Progenitor cell of endocrine pancreas (in vitro differentiated cells): ENCODE data around the gene FNDC3B. TPM values are rescaled to one million over a fixed set of nuclear protein-coding genes. Genes with fewer than 3 reads are reported as not detected.
"Not testable (repeated sequence)": the region's sequence is repeated elsewhere in the genome, so short reads cannot be mapped to it uniquely, and the experiment has no call there.

Experiments
- DNase-seq: peaks from one replicate; pipeline ENCODE4 v3.0.0; 2021; ENCODE audit warnings: low spot score; ENCODE audit not compliant: unreplicated experiment
- H3K27ac Mint-ChIP-seq: 2 replicates; pipeline ENCODE4 v1.8.0; 2021; ENCODE audit warnings: mild to moderate bottlenecking, moderate library complexity, mixed read lengths
- H3K27me3 Mint-ChIP-seq: 2 replicates; pipeline ENCODE4 v1.8.0; 2021; ENCODE audit warnings: mixed read lengths
- H3K36me3 Mint-ChIP-seq: 2 replicates; pipeline ENCODE4 v1.8.0; 2022; ENCODE audit warnings: mixed read lengths; ENCODE audit not compliant: insufficient read depth
- H3K4me1 Mint-ChIP-seq: 2 replicates; pipeline ENCODE4 v1.8.0; 2021; ENCODE audit warnings: low read depth, mixed read lengths
- H3K4me3 Mint-ChIP-seq: 2 replicates; pipeline ENCODE4 v1.8.0; 2021; ENCODE audit warnings: low read depth, mild to moderate bottlenecking, moderate library complexity, mixed read lengths
- H3K9me3 Mint-ChIP-seq: 2 replicates; pipeline ENCODE4 v1.8.0; 2021; ENCODE audit warnings: low read depth, mixed read lengths
- CTCF ChIP-seq: fragments of 200-600 bp; sonication (generic); IDR thresholded peaks from one replicate; pipeline ENCODE4 v1.5.0; 2021; ENCODE audit warnings: antibody characterized with exemption, mild to moderate bottlenecking; ENCODE audit not compliant: unreplicated experiment
- total RNA-seq: library from RNA; stranded (reverse); gene quantifications from 2 replicates; pipeline ENCODE4 v1.2.1, GENCODE V29; 2021

The FNDC3B gene
- total RNA-seq, 1 donor from 2014 or later, result 158 TPM

DNA sequence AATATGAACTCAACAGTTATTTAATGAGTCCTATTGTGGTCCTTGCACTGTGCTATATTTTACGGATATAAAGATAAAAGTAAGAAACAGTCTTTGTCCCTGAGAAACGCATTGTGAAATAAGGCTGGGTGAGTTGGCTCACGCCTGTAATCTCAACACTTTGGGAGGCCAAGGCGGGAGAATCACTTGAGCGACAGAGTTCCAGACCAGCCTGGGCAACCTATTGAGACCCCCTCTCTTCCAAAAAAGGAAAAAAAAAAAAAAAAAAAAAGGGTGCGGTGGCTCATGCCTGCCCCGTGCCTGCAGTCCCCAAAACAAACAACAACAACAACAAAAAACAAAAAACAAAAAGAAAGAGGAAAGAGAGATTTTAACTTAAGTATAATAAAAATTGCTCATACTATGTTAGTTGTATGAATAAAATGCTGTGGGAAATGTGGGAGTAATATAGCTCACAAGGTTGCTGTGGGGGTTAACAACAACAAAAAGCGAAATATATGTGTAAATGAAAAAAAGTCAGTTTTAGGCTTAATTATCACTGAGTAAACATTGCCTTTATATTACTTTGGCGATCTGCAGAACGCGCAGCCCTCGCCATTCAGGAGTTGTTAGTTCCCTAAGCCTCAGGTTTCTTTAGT, 461 bp upstream of the FNDC3B start:
- peak overlapping the region; percentile 94 for H3K4me3 Mint-ChIP-seq
- peak overlapping the region; percentile 98 for H3K27ac Mint-ChIP-seq
- peaks cover 6% of the 10 kb centered on the region for H3K36me3 Mint-ChIP-seq
- no peak for TF ChIP-seq CTCF
- peaks cover 34% of the 10 kb centered on the region for H3K4me1 Mint-ChIP-seq
- no peak for DNase-seq
- H3K9me3 Mint-ChIP-seq, result peaks cover 5% of the 10 kb centered on the region
- H3K27me3 Mint-ChIP-seq, result no peaks in the 10 kb centered on the region

DNA sequence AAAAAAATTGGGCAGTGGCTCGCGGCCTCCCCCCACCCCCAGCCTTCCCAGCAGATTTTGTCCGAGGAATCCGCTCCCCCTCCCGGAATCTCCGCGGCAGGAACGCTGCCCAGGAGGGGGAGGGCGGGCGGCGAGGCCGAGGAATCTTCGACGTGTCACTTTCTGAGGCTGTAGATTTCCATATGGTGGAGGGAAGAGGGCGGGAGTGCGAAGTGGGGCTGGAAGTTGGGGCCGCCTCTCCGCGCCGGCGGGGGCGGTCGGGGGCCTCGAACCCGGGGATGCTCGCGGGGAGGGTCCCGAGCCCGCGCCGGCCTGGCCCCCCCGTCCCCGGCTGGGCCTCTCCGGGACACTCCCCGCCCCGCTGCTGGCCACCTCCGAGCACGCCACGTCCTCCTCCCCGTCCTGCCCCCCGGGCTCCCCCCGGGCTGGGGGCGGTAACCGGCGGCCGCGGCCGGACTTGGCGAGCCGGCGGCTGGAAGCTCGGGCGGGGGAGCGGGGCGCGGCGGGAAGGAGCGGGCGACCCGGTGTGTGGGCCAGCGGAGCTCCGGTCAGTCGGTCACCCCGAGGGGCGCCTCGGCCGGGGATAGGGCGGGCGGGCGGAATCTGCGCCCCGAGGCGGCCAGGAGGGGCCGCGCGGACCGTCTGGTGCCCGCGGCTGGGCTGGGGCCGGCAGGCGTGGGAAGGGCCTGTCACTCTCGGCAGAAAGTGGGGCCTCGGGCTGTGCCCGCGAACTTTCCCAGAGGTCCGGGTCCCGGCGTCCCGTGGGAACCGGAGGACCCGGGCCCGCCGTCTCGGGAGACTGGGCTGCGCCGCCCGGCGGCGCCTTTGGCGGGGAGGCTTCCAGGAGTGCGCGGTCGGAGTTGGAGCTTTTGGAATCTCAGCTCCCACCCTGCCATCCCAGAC, 951 bp downstream of the FNDC3B start:
- peak; percentile 46 for DNase-seq
- Mint-ChIP-seq H3K36me3 (peaks cover 7% of the 10 kb centered on the region), H3K4me3 (peak overlapping the region; percentile 94), H3K27ac (peak overlapping the region; percentile 95), H3K9me3 (no peaks in the 10 kb centered on the region), H3K4me1 (peaks cover 46% of the 10 kb centered on the region), H3K27me3 (no peaks in the 10 kb centered on the region)
- peak; percentile 21 for TF ChIP-seq CTCF

DNA sequence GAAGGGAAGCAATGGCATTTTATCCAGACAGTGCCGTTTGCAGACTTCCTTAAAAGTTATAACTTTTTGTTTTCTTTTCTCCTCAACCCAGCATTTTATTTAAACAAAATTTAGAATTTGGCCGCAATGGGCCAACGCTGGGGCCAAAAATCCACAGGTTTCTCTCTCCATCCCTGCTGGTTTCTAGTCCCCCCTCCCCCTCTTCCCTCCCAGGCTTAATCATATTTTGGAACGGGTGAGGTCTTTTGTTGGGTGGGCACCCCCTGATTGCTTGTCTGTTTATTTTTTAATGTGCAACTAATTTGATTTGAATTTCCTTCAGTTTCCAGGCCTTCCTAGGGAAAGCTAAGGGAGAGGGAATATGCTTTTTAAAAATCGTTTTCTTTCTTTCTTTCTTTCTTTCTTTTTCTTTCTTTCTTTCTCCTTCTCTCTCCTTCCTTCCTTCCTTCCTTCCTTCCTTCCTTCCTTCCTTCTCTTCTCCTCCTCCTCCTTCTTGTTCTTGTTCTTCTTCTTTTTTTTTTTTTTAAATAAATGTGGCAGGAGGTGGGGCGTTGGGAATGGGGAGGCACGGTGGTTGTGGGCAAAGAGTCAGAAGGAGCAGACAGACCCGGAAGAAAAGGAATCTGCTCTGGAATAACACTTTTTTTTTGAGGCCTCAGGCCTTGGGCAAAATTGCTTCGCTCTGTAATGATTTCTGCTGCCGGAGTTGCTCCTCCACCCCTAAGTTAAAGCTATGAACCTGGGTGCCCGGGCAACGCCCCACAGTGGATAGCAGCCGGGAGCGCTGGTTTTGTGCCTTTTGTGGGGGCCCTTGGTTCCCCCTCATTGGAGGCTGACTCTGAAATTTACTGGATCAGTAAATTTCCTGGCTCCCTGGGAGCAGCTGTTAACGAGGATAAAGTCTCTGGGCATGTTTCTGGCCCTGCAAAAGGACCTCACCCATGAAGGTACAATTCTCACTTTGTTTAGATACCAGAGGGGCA, 1.9 kb downstream of the FNDC3B start:
- peak overlapping the region; percentile 95 for H3K27ac Mint-ChIP-seq
- DNase-seq, result no peak
- H3K36me3 Mint-ChIP-seq, result peaks cover 7% of the 10 kb centered on the region
- H3K4me3 Mint-ChIP-seq, result peak overlapping the region; percentile 94
- no peak for TF ChIP-seq CTCF
- H3K27me3 Mint-ChIP-seq, result no peaks in the 10 kb centered on the region
- peaks cover 50% of the 10 kb centered on the region for H3K4me1 Mint-ChIP-seq
- no peaks in the 10 kb centered on the region for H3K9me3 Mint-ChIP-seq

DNA sequence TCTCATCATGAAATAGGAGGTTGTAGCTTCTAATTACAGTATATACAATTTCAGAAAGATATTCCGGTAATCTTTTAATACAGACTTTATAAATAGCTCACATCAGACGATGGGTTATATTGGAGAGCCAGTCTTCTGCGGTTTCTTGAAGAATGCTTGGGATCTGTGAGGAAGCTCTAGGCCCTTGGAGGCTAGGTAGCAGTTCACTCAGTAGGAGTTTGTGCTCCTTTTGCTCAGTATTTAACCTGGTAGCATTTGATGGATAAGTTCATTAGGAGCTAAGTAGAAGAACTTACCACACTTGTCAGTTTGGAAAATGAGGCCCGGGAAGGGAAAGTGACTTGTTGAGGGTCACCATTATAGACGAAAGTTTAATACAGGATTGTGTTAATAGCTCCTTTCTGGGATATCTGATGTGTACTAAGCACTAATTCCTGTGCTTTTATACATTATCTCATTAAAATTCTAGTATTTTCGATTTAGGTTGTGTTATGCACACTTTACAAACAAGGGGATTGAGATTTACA, 2.8 kb downstream of the FNDC3B start:
- Mint-ChIP-seq H3K27me3 (no peaks in the 10 kb centered on the region), H3K36me3 (peaks cover 7% of the 10 kb centered on the region), H3K27ac (no peak overlapping the region), H3K4me1 (peaks cover 52% of the 10 kb centered on the region), H3K4me3 (peak overlapping the region; percentile 94), H3K9me3 (no peaks in the 10 kb centered on the region)
- no peak for DNase-seq
- no peak for TF ChIP-seq CTCF

GRCh38 chr3:172042663-172043179, 3.3 kb downstream of the FNDC3B start:
- H3K4me1 Mint-ChIP-seq, result peaks cover 50% of the 10 kb centered on the region
- H3K4me3 Mint-ChIP-seq, result peak overlapping the region; percentile 94
- H3K27ac Mint-ChIP-seq, H3K27me3 Mint-ChIP-seq, H3K36me3 Mint-ChIP-seq, DNase-seq, H3K9me3 Mint-ChIP-seq: not testable (repeated sequence)
